GM18499 (cell line): ENCODE results near the gene SFPQ.
"Not testable (repeated sequence)": the region's sequence is repeated elsewhere in the genome, so short reads cannot be mapped to it uniquely, and the experiment has no call there.

ENCODE experiments used
- ATAC-seq: cut with Tn5 transposase; IDR thresholded peaks from one replicate; pipeline ENCODE4 v1.9.1; 2021; ENCODE audit warnings: moderate number of reproducible peaks; ENCODE audit not compliant: insufficient read depth, unreplicated experiment

SFPQ gene

GRCh38 chr1:35145892-35146549, 46.9 kb downstream of the SFPQ start:
- not testable (repeated sequence) for ATAC-seq

GRCh38 chr1:35143737-35144508, 49.0 kb downstream of the SFPQ start:
- no peak for ATAC-seq

DNA sequence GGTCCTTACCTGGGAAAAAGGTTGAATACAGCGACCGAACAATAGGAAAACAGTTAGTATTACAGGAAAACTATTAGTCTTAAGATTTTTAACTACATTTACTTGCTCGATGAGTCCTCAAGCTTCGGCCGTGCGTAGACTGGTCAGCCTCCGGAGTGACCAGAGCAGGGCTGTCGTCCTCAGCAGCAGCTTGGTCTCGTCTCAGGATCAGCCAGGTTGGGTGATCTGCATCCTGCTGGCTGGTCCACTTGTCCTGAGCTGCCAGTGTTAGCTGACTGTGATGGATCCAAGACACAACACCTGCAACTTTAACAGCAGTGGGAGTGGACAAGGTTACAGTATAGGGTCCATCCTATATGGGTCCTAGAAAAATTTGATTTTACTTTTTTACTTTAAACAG, 50.2 kb downstream of the SFPQ start:
- not testable (repeated sequence) for ATAC-seq

- ATAC-seq, result not testable (repeated sequence)
Observed at GRCh38 chr1:35142294-35142693, 50.7 kb downstream of the SFPQ start.

DNA sequence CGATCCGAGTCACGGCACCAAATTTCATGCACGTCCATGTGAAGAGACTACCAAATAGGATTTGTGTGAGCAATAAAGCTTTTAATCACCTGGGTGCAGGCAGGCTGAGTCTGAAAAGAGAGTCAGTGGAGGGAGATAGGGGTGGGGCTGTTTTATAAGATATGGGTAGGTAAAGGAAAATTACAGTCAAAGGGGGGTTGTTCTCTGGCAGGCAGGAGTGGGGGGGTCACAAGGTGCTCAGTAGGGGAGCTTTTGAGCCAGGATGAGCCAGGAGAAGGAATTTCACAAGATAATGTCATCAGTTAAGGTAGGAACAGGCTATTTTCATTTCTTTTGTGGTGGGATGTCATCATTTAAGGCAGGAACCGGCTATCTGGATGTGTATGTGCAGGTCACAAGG, 55.4 kb downstream of the SFPQ start:
- not testable (repeated sequence) for ATAC-seq

DNA sequence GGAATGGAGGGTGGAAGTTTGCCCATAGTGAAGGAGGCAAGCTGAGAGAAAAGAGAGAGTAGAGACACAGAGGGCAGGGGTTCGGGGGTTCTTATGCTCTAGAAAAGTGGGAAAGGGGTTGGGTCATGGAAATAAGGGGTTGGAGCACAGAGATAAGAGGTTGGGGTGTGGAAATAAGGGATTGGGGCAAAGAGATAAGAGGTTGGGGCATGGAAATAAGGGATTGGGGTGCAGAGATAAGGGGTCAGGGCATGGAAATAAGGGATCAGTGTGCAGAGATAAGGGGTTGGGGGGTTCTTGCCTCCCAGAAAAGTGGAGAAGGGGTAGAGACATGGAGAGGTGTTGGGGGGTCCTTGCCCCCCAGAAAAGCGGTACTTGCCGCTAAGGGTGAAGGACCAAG, 56.2 kb downstream of the SFPQ start:
- ATAC-seq, result no peak
